Fibroblast of lung (primary cell): ENCODE results near the gene ATXN1. TPM values are rescaled to one million over a fixed set of nuclear protein-coding genes. Genes with fewer than 3 reads are reported as not detected.

ENCODE experiments used
- DNase-seq, 2 donors: peaks; one replicate each; pipeline versions ENCODE4 v3.0.0 to v3.0.0-alpha.2; 2010; ENCODE audit warnings: low read depth in 2 of 2
- H2AFZ ChIP-seq: 2 replicates; pipeline ENCODE4 v1.5.1; 2012; ENCODE audit warnings: low read length, control low read depth, inconsistent platforms
- H3K27ac ChIP-seq: 2 replicates; pipeline ENCODE4 v1.5.1; 2011; ENCODE audit warnings: low read length, control low read depth; ENCODE audit not compliant: insufficient read depth
- H3K27me3 ChIP-seq: 2 replicates; pipeline ENCODE4 v1.5.1; 2011; ENCODE audit warnings: mild to moderate bottlenecking, low read length; ENCODE audit not compliant: control insufficient read depth, insufficient read depth
- H3K36me3 ChIP-seq: 2 replicates; pipeline ENCODE4 v1.5.1; 2011; ENCODE audit warnings: low read length; ENCODE audit not compliant: control insufficient read depth, insufficient read depth
- H3K4me1 ChIP-seq: 2 replicates; pipeline ENCODE4 v1.5.1; 2011; ENCODE audit warnings: low read length; ENCODE audit not compliant: control insufficient read depth, insufficient read depth; ENCODE audit errors: extremely low read depth
- H3K4me2 ChIP-seq: 2 replicates; pipeline ENCODE4 v1.5.1; 2011; ENCODE audit warnings: low read length, control low read depth; ENCODE audit not compliant: insufficient read depth; ENCODE audit errors: extremely low read depth
- H3K4me3 ChIP-seq, 4 experiments: fragments of 200-600 bp in 1 of 4; sonication (generic) in 1 of 4; replicated peaks in 1 of 4; 2 replicates each; pipeline ENCODE4 v1.5.1; 2011 to 2016; ENCODE audit warnings: low read length in 4 of 4, low read depth in 3 of 4, mild to moderate bottlenecking in 3 of 4, control low read depth in 2 of 4, inconsistent platforms in 1 of 4, mixed read lengths in 1 of 4; ENCODE audit not compliant: insufficient read depth in 1 of 4; ENCODE audit errors: control extremely low read depth in 1 of 4
- H3K79me2 ChIP-seq: 2 replicates; pipeline ENCODE4 v1.5.1; 2012; ENCODE audit warnings: mild to moderate bottlenecking, low read length, inconsistent platforms; ENCODE audit not compliant: control insufficient read depth, insufficient read depth
- H3K9ac ChIP-seq: 2 replicates; pipeline ENCODE4 v1.5.1; 2011; ENCODE audit warnings: mild to moderate bottlenecking, low read length, control low read depth; ENCODE audit not compliant: insufficient read depth
- H3K9me3 ChIP-seq: 2 replicates; pipeline ENCODE4 v1.5.1; 2012; ENCODE audit warnings: low read depth, low read length; ENCODE audit not compliant: control insufficient read depth, insufficient read depth
- H4K20me1 ChIP-seq: 2 replicates; pipeline ENCODE4 v1.5.1; 2011; ENCODE audit warnings: low read length; ENCODE audit not compliant: control insufficient read depth, insufficient read depth; ENCODE audit errors: extremely low read depth
- EZH2 ChIP-seq: IDR thresholded peaks from 2 replicates; pipeline ENCODE4 v1.5.1; 2012; ENCODE audit warnings: low read length, control low read depth, mild to moderate bottlenecking; ENCODE audit errors: missing control alignments
- polyA plus RNA-seq, 2 donors: library from polyadenylated mRNA; depleted of rRNA in 1 of 2; stranded (reverse) in 1 of 2; unstranded in 1 of 2; fragments of >200 nt; gene quantifications; 2 replicates each; pipeline ENCODE4 v1.2.1, GENCODE V29; 2011 to 2012; ENCODE audit warnings: missing spikeins in 1 of 2
- total RNA-seq: library from RNA; depleted of rRNA; stranded (reverse); fragments of >200 nt; gene quantifications from 2 replicates; pipeline ENCODE4 v1.2.1, GENCODE V29; 2014
- TF ChIP-seq, protein P1 (sequence below), 2 donors: IDR thresholded peaks in 1 of 2; conservative IDR thresholded peaks in 1 of 2; 1 replicate in 1 of 2; 2 replicates in 1 of 2; pipeline ENCODE4 v1.5.1; 2011 to 2012; ENCODE audit warnings: low read length in 2 of 2, control low read depth in 1 of 2, inconsistent platforms in 1 of 2, low read depth in 1 of 2, mild to moderate bottlenecking in 1 of 2

The ATXN1 gene
- total and polyA plus RNA-seq, 2 donors (not counting 1 experiment from before 2014, with no cell fraction given) = 15.8 to 40.5 TPM

DNA sequence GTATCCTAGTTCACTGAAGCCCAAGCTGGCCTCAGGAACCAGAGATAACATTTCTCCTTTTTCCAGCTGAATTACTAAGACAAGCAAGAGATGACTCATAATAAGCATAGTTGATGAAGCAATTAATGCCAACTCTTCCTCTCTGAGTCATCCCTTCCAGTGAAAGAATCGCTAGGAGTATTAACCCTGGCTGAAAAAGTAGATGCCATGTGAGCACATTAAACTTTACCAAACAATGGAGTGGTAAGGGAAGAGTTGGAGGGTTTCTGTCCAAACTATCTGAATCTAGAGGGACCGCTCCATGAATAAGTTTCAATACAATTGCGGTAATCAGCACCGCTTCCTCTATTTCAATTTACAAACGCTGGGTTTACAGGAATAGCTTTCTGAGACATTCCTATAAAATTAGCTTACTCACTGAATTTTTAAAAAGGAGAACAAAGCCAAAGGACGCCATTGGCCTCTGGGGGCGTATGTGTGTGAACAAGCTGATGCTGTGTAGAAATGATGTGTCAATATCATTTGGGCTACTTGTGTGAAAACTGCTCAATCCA lies 48.3 kb downstream of the ATXN1 start:
- Histone ChIP-seq H4K20me1 (no peaks in the 10 kb centered on the region), H3K4me2 (peak overlapping the region; percentile 56), H3K9me3 (no peaks in the 10 kb centered on the region), H3K27ac (peak overlapping the region; percentile 58), H3K27me3 (no peaks in the 10 kb centered on the region), H2AFZ (no peak overlapping the region), H3K4me1 (peaks cover 9% of the 10 kb centered on the region), H3K4me3 (no peak overlapping the region), H3K36me3 (no peaks in the 10 kb centered on the region), H3K79me2 (peaks cover 7% of the 10 kb centered on the region), H3K9ac (no peak overlapping the region)
- DNase-seq = peak; percentile 91 to 94
- no peak for TF ChIP-seq EZH2
- TF ChIP-seq, protein P1, sequence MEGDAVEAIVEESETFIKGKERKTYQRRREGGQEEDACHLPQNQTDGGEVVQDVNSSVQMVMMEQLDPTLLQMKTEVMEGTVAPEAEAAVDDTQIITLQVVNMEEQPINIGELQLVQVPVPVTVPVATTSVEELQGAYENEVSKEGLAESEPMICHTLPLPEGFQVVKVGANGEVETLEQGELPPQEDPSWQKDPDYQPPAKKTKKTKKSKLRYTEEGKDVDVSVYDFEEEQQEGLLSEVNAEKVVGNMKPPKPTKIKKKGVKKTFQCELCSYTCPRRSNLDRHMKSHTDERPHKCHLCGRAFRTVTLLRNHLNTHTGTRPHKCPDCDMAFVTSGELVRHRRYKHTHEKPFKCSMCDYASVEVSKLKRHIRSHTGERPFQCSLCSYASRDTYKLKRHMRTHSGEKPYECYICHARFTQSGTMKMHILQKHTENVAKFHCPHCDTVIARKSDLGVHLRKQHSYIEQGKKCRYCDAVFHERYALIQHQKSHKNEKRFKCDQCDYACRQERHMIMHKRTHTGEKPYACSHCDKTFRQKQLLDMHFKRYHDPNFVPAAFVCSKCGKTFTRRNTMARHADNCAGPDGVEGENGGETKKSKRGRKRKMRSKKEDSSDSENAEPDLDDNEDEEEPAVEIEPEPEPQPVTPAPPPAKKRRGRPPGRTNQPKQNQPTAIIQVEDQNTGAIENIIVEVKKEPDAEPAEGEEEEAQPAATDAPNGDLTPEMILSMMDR (conservative IDR thresholded peaks at IDR 0.05 in 1 of 2, IDR thresholded peaks at IDR 0.05 in 1 of 2; ENCODE audit: low read depth in 1 of 2, low read length in 2 of 2) = peak; percentile 17 to 40

- H3K9ac ChIP-seq = no peak overlapping the region
- H2AFZ ChIP-seq = no peak overlapping the region
- H3K4me2 ChIP-seq = peak overlapping the region; percentile 56
- no peak for TF ChIP-seq EZH2
- TF ChIP-seq, protein P1 (conservative IDR thresholded peaks at IDR 0.05 in 1 of 2, IDR thresholded peaks at IDR 0.05 in 1 of 2; ENCODE audit: low read depth in 1 of 2, low read length in 2 of 2) = no peak
- DNase-seq = no peak
- peak overlapping the region in 1 of 4 experiments; percentile 24 for H3K4me3 ChIP-seq
- no peaks in the 10 kb centered on the region for H4K20me1 ChIP-seq
- H3K4me1 ChIP-seq = peaks cover 9% of the 10 kb centered on the region
- H3K36me3 ChIP-seq = no peaks in the 10 kb centered on the region
- peaks cover 7% of the 10 kb centered on the region for H3K79me2 ChIP-seq
- H3K27me3 ChIP-seq = no peaks in the 10 kb centered on the region
- peak overlapping the region; percentile 58 for H3K27ac ChIP-seq
- H3K9me3 ChIP-seq = no peaks in the 10 kb centered on the region
These were observed 48.9 kb downstream of the ATXN1 start for GRCh38 chr6:16712255-16712930.

DNA sequence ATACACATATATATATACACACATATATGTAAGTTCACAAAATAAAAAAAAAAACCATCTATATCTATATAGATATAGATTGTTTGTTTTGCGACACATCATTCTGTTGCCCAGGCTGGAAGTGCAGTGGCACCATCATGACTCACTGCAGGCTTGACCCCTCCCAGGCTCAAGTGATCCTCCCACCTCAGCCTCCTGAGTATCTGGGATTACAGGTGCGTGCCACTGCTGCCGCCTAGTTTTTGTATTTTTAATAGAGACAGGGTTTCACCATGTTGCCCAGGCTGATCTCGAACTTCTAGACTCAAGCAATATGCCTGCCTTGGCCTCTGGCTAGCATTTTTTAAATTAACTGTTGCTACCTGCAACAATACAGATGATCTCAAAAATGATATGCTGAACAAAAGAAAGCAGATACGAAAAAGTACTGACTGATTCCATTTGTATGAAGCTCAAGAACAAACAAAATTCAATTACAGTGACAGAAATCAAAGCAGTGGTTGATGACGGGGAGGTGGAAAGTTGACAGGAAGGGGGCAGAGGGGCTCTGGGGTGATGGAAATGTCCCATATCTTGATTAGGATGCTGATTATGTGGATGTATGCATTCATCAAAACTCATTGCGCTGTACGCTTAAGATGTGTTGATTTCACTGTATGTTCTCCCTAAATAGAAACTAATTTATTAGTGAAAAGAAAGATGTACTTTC lies 49.6 kb downstream of the ATXN1 start:
- Histone ChIP-seq H3K4me2 (no peak overlapping the region), H3K9ac (no peak overlapping the region), H3K4me1 (peaks cover 9% of the 10 kb centered on the region), H3K4me3 (no peak overlapping the region), H3K9me3 (no peaks in the 10 kb centered on the region), H3K79me2 (peaks cover 7% of the 10 kb centered on the region), H2AFZ (no peak overlapping the region), H3K36me3 (no peaks in the 10 kb centered on the region), H3K27ac (peak overlapping the region; percentile 58), H3K27me3 (no peaks in the 10 kb centered on the region), H4K20me1 (no peaks in the 10 kb centered on the region)
- no peak for TF ChIP-seq EZH2
- TF ChIP-seq, protein P1 (conservative IDR thresholded peaks at IDR 0.05 in 1 of 2, IDR thresholded peaks at IDR 0.05 in 1 of 2; ENCODE audit: low read depth in 1 of 2, low read length in 2 of 2) = no peak
- DNase-seq = no peak
